ENCODE data around the gene CD2AP.

DNA sequence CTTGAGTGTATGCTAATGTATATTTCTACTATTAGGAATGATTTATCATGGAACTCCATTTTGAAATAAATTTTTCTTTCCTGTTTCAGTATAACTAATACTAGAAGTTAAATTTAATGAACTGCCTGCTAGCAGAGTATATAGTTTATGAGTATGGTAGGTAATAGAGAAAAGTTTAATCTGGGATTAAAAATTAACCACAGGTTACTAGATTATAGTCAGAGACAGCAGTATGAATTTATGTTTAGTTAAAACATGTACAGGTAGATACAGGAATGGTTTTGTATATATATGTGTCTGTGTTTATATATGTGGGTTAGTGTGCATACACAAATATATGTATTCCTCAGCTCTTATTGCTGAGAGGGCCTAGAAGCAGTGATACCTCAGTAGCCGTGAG, 32.3 kb downstream of the CD2AP start:
- TF ChIP-seq, protein P1, sequence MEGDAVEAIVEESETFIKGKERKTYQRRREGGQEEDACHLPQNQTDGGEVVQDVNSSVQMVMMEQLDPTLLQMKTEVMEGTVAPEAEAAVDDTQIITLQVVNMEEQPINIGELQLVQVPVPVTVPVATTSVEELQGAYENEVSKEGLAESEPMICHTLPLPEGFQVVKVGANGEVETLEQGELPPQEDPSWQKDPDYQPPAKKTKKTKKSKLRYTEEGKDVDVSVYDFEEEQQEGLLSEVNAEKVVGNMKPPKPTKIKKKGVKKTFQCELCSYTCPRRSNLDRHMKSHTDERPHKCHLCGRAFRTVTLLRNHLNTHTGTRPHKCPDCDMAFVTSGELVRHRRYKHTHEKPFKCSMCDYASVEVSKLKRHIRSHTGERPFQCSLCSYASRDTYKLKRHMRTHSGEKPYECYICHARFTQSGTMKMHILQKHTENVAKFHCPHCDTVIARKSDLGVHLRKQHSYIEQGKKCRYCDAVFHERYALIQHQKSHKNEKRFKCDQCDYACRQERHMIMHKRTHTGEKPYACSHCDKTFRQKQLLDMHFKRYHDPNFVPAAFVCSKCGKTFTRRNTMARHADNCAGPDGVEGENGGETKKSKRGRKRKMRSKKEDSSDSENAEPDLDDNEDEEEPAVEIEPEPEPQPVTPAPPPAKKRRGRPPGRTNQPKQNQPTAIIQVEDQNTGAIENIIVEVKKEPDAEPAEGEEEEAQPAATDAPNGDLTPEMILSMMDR (IDR thresholded peaks at IDR 0.05), result no peak
- no peak for TF ChIP-seq POLR2A (IDR thresholded peaks at IDR 0.05)

Data from gastroesophageal sphincter (tissue), 3 donors.